ENCODE results near the gene KIF11. TPM values are rescaled to one million over a fixed set of nuclear protein-coding genes. Genes with fewer than 3 reads are reported as not detected.

KIF11 gene
- 70.8 and 71.5 TPM in 2 replicates for total RNA-seq
- long read RNA-seq, full-length matches to known transcripts: 41 of 165 reads
- long read RNA-seq, partial matches to known transcripts: 109 of 165 reads
- long read RNA-seq, other reads (novel, unspliced or antisense): 15 of 165 reads

DNA sequence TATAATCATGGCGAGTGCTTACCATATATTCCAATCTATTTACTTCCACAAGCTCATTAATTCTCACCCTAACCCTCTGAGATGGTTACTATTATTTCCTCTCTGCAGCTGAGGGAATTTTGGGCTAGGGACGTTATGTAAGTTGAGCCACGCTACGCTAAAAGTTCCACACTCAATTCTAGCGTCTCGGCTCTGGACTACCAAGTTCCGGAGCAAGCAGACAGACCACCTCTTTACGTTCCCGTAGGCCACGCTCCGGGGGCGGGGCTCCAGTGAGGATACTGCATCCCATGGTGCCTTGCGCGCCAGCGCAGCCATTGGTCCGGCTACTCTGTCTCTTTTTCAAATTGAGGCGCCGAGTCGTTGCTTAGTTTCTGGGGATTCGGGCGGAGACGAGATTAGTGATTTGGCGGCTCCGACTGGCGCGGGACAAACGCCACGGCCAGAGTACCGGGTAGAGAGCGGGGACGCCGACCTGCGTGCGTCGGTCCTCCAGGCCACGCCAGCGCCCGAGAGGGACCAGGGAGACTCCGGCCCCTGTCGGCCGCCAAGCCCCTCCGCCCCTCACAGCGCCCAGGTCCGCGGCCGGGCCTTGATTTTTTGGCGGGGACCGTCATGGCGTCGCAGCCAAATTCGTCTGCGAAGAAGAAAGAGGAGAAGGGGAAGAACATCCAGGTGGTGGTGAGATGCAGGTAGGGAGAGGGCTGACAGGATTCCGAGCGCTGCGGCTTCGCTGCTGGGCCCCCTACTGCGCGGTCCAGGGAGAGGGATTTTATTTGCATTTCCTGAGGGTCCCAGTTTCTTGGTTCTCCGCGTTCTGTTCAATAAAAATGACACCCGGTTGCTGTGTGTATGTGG, at the start of gene KIF11:
TSS of gene KIF11 (plus strand) at position 370 of the 858 bp plus-strand sequence. CDS start at position 616, 246 bp downstream.
- TF ChIP-seq, protein P1, sequence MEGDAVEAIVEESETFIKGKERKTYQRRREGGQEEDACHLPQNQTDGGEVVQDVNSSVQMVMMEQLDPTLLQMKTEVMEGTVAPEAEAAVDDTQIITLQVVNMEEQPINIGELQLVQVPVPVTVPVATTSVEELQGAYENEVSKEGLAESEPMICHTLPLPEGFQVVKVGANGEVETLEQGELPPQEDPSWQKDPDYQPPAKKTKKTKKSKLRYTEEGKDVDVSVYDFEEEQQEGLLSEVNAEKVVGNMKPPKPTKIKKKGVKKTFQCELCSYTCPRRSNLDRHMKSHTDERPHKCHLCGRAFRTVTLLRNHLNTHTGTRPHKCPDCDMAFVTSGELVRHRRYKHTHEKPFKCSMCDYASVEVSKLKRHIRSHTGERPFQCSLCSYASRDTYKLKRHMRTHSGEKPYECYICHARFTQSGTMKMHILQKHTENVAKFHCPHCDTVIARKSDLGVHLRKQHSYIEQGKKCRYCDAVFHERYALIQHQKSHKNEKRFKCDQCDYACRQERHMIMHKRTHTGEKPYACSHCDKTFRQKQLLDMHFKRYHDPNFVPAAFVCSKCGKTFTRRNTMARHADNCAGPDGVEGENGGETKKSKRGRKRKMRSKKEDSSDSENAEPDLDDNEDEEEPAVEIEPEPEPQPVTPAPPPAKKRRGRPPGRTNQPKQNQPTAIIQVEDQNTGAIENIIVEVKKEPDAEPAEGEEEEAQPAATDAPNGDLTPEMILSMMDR (conservative IDR thresholded peaks at IDR 0.05): peak; percentile 22
- Mint-ChIP-seq H3K9me3 (no peaks in the 10 kb centered on the region), H3K4me1 (peaks cover 50% of the 10 kb centered on the region), H3K36me3 (ENCODE audit: low read depth) (no peaks in the 10 kb centered on the region), H3K27me3 (ENCODE audit: low read depth) (no peaks in the 10 kb centered on the region), H3K27ac (ENCODE audit: unreplicated experiment) (peak within 1 kb of the TSS; percentile 97), H3K4me3 (peak within 1 kb of the TSS; percentile 93)
- DNase-seq (ENCODE audit: low read depth, low spot score): peak; percentile 96

DNA sequence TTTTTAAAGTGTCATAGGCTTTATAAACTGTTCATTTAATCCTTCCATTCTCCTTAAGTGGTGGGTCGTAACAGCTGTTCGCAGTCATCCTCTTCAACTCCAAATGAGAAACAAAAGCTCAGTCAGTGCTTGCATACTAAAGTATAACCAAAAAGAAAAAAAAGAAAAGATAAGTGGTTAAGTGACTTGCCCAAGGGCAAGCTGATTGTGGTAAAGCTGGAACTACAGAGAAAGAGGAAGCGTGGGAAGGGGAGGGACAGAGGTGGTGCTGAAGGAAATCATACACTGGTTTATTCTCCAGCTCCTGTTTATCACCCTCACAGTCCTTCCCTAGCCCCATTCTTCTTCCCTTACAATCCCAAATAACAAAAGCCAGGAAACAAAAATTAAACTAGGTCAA, 48.6 kb upstream of the KIF11 start:
- TF ChIP-seq, protein P1 (conservative IDR thresholded peaks at IDR 0.05): no peak
- Mint-ChIP-seq H3K36me3 (ENCODE audit: low read depth) (peaks cover 2% of the 10 kb centered on the region), H3K9me3 (no peaks in the 10 kb centered on the region), H3K27me3 (ENCODE audit: low read depth) (no peaks in the 10 kb centered on the region), H3K4me3 (no peak overlapping the region), H3K4me1 (peaks cover 18% of the 10 kb centered on the region), H3K27ac (ENCODE audit: unreplicated experiment) (no peak overlapping the region)
- DNase-seq (ENCODE audit: low read depth, low spot score): no peak

- Mint-ChIP-seq H3K36me3 (ENCODE audit: low read depth) (peaks cover 3% of the 10 kb centered on the region), H3K9me3 (no peaks in the 10 kb centered on the region), H3K4me3 (no peak overlapping the region), H3K27me3 (ENCODE audit: low read depth) (no peaks in the 10 kb centered on the region), H3K4me1 (peaks cover 18% of the 10 kb centered on the region), H3K27ac (ENCODE audit: unreplicated experiment) (no peak overlapping the region)
- DNase-seq (ENCODE audit: low read depth, low spot score): no peak
- TF ChIP-seq, protein P1 (conservative IDR thresholded peaks at IDR 0.05): no peak
Measured at GRCh38 chr10:92545556-92545955, 47.4 kb upstream of the KIF11 start.

DNA sequence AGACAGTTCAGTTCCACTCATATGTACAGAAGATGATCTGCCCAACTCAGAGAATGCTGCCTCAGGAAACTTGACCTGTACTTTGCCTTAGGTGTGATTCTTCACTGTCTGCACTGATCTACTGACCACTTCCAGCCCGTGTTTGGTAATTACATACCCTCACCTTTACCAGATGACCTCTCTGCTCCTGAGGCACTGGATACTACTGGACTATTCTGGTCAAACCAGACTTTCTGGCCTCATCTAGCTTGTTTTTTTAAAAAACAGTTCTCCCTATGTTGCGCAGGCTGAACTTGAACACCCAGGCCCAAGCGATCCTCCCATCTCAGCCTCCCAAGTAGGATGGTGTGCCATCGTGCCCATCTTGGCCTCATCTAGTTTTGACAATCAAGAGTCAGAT, 45.3 kb upstream of the KIF11 start:
- TF ChIP-seq, protein P1 (conservative IDR thresholded peaks at IDR 0.05): no peak
- peaks cover 4% of the 10 kb centered on the region for H3K9me3 Mint-ChIP-seq
- no peak overlapping the region for H3K27ac Mint-ChIP-seq (ENCODE audit: unreplicated experiment)
- peaks cover 15% of the 10 kb centered on the region for H3K4me1 Mint-ChIP-seq
- peaks cover 11% of the 10 kb centered on the region for H3K36me3 Mint-ChIP-seq (ENCODE audit: low read depth)
- no peaks in the 10 kb centered on the region for H3K27me3 Mint-ChIP-seq (ENCODE audit: low read depth)
- DNase-seq (ENCODE audit: low read depth, low spot score): no peak
- H3K4me3 Mint-ChIP-seq: no peak overlapping the region

GRCh38 chr10:92550924-92551323, 42.0 kb upstream of the KIF11 start:
- H3K4me1 Mint-ChIP-seq: peaks cover 4% of the 10 kb centered on the region
- TF ChIP-seq, protein P1 (conservative IDR thresholded peaks at IDR 0.05): peak; percentile 23
- H3K4me3 Mint-ChIP-seq: no peak overlapping the region
- no peaks in the 10 kb centered on the region for H3K27me3 Mint-ChIP-seq (ENCODE audit: low read depth)
- peaks cover 14% of the 10 kb centered on the region for H3K9me3 Mint-ChIP-seq
- no peak for DNase-seq (ENCODE audit: low read depth, low spot score)
- no peak overlapping the region for H3K27ac Mint-ChIP-seq (ENCODE audit: unreplicated experiment)
- peaks cover 38% of the 10 kb centered on the region for H3K36me3 Mint-ChIP-seq (ENCODE audit: low read depth)
